NCI-H146 treated with DMSO at 0.1 percent for 48 hours (cell line): ENCODE results near the gene C4BPA.

Experiments used
- DNase-seq: peaks from one replicate; lab custom pipeline; 2025; ENCODE audit not compliant: unreplicated experiment; lab: John Stamatoyannopoulos, UW

C4BPA gene

DNA sequence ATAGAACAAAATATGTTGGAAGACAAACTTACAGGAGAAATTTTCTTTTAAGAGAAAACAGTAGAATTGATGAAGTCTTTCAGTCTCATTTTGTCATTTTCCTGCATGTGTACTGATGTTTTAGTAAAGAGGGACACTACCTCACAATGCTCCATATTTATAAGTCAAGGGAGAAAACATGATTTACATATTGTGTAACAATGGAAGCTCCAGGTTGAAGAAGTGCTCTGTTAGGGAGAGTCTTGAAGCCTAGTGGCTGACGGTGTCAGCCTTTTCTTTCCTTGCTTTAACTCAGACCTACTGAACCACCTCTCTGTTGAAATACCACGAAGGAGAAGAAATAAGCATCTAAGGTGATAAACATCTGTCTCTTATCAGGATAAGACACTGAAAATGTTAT is 75.0 kb downstream of the C4BPA start:
- DNase-seq, result no peak

- DNase-seq, result no peak
Observed at GRCh38 chr1:207181847-207182246, 77.8 kb downstream of the C4BPA start.

GRCh38 chr1:207186503-207186902 is 82.5 kb downstream of the C4BPA start:
- DNase-seq, result no peak

- no peak for DNase-seq
Observed at GRCh38 chr1:207188901-207189300, 84.9 kb downstream of the C4BPA start.

- DNase-seq, result no peak
Observed at GRCh38 chr1:207191061-207191460, 87.0 kb downstream of the C4BPA start.

DNA sequence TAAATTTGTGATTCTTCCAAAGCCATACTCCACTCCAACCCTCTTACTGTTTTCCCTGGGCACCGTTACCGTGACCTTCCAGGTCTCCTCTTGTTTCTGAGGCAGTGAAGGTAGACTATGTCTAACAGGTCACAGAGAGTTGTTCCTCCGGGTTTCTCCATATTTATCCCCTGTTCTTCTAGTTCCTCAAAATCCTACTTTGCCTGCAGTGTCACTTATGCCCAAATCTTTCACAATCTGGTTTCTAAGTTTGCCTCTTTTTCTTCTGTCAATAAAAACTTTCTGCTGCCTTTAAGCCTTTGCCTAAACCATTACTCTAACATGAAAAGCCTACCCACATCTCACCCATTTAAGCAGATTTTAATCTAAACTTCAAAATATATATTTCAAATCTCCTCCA is 87.7 kb downstream of the C4BPA start:
- DNase-seq, result no peak

DNA sequence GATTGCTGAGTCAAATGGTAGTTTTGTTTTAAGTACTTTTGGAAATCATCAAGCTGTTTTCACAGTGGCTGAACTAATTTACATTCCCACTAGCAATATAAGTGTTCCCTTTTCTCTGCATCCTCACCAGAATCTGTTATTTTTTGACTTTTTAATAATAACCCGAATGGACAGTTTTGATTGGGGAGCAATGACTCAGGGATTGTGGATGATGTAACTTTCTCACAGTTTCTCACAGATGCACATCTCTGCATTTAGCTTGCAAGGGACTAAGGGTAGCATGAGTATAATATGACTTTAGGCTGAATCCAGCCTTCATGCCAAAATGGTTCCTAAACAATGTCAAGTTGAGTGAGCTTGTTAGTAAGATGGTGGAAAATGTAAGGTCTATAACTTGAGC is 90.2 kb downstream of the C4BPA start:
- DNase-seq, result no peak
